Thoracic aorta (tissue), 2 donors: ENCODE measurements around the gene EVI5L. TPM values are rescaled to one million over a fixed set of nuclear protein-coding genes. Genes with fewer than 3 reads are reported as not detected.

Experiments
- ATAC-seq: fragments of 150-250 bp; one replicate; pipeline ENCODE4 v1.8.0; 2017; ENCODE audit warnings: low read depth; ENCODE audit not compliant: insufficient number of reproducible peaks, low FRiP score
- DNase-seq: peaks from one replicate; pipeline ENCODE4 v3.0.0-alpha.2; 2020; ENCODE audit warnings: low spot score
- H3K27ac ChIP-seq, 2 donors: fragments of 200-600 bp; sonication (generic); 1 replicate in 1 of 2; 2 replicates in 1 of 2; pipeline ENCODE4 v1.5.1; 2016; ENCODE audit warnings: mild to moderate bottlenecking in 2 of 2, moderate library complexity in 2 of 2
- H3K27me3 ChIP-seq: fragments of 200-600 bp; sonication (generic); replicated peaks from 2 replicates; pipeline ENCODE4 v1.6.0; 2016; ENCODE audit warnings: mild to moderate bottlenecking; ENCODE audit not compliant: insufficient read depth
- H3K36me3 ChIP-seq: fragments of 200-600 bp; sonication (generic); one replicate; pipeline ENCODE4 v1.5.1; 2016
- H3K4me1 ChIP-seq, 2 donors: fragments of 200-600 bp; sonication (generic); 1 replicate in 1 of 2; 2 replicates in 1 of 2; pipeline versions ENCODE4 v1.5.1 to v1.6.0; 2016; ENCODE audit warnings: low read depth in 2 of 2, mild to moderate bottlenecking in 1 of 2; ENCODE audit not compliant: control insufficient read depth in 1 of 2
- H3K4me3 ChIP-seq: fragments of 200-600 bp; sonication (generic); 2 replicates; pipeline ENCODE4 v1.5.1; 2016; ENCODE audit warnings: mild to moderate bottlenecking
- H3K9me3 ChIP-seq: fragments of 200-600 bp; sonication (generic); 2 replicates; pipeline ENCODE4 v1.5.1; 2016
- CTCF ChIP-seq: fragments of 200-600 bp; sonication (generic); IDR thresholded peaks from one replicate; pipeline ENCODE4 v1.5.1; 2019; ENCODE audit warnings: antibody characterized with exemption
- total RNA-seq, 2 donors: library from RNA; depleted of rRNA; stranded (reverse); fragments of >200 nt; gene quantifications; one replicate each; pipeline versions ENCODE4 v1.1.0 to v1.2.3, GENCODE V29; 2016

EVI5L gene
- total RNA-seq, 2 donors from 2014 or later = 12.1 to 16.8 TPM

GRCh38 chr19:7852851-7853769 is 23.1 kb downstream of the EVI5L start:
- Histone ChIP-seq H3K27ac (no peak overlapping the region), H3K4me3 (no peak overlapping the region), H3K27me3 (no peaks in the 10 kb centered on the region), H3K4me1 (no peaks in the 10 kb centered on the region), H3K9me3 (no peaks in the 10 kb centered on the region), H3K36me3 (peaks cover 2% of the 10 kb centered on the region)
- no peak for DNase-seq
- peak; percentile 76 for TF ChIP-seq CTCF
- no peak for ATAC-seq

GRCh38 chr19:7853770-7854128 is 23.7 kb downstream of the EVI5L start:
- ATAC-seq = no peak
- DNase-seq = no peak
- peaks cover 2% of the 10 kb centered on the region for H3K36me3 ChIP-seq
- no peak overlapping the region for H3K4me3 ChIP-seq
- H3K27ac ChIP-seq = no peak overlapping the region
- H3K27me3 ChIP-seq = no peaks in the 10 kb centered on the region
- H3K4me1 ChIP-seq = no peaks in the 10 kb centered on the region
- TF ChIP-seq CTCF = no peak
- no peaks in the 10 kb centered on the region for H3K9me3 ChIP-seq

- no peak for ATAC-seq
- H3K27me3 ChIP-seq = no peaks in the 10 kb centered on the region
Observed at GRCh38 chr19:7855426-7856108, 25.5 kb downstream of the EVI5L start.

GRCh38 chr19:7856109-7856591 is 26.1 kb downstream of the EVI5L start:
- no peak for DNase-seq
- H3K27ac ChIP-seq = no peak overlapping the region
- H3K4me1 ChIP-seq = no peaks in the 10 kb centered on the region
- peaks cover 5% of the 10 kb centered on the region for H3K36me3 ChIP-seq
- no peaks in the 10 kb centered on the region for H3K9me3 ChIP-seq
- TF ChIP-seq CTCF = no peak
- ATAC-seq = no peak
- no peaks in the 10 kb centered on the region for H3K27me3 ChIP-seq
- no peak overlapping the region for H3K4me3 ChIP-seq

More at GRCh38 chr19:7855426-7856108, 25.5 kb downstream of the EVI5L start:
- DNase-seq = no peak
- H3K36me3 ChIP-seq = peaks cover 5% of the 10 kb centered on the region
- no peaks in the 10 kb centered on the region for H3K9me3 ChIP-seq
- H3K4me3 ChIP-seq = no peak overlapping the region
- no peak overlapping the region for H3K27ac ChIP-seq
- TF ChIP-seq CTCF = no peak
- H3K4me1 ChIP-seq = no peaks in the 10 kb centered on the region
